H9 (cell line): ENCODE data around the gene PEMT. TPM values are rescaled to one million over a fixed set of nuclear protein-coding genes. Genes with fewer than 3 reads are reported as not detected.

ENCODE experiments used
- DNase-seq: peaks from one replicate; pipeline ENCODE4 v3.0.0-alpha.2; 2017
- H2AFZ ChIP-seq: one replicate; pipeline ENCODE4 v1.6.1; 2013; ENCODE audit warnings: mild to moderate bottlenecking, low read length, control low read depth, moderate library complexity
- H2AK5ac ChIP-seq: 2 replicates; pipeline ENCODE4 v1.6.1; 2013; ENCODE audit warnings: low read length, control low read depth, mixed read lengths; ENCODE audit not compliant: insufficient read length
- H2BK120ac ChIP-seq: one replicate; pipeline ENCODE4 v1.6.1; 2013; ENCODE audit warnings: low read depth, mild to moderate bottlenecking, low read length, control low read depth, inconsistent platforms; ENCODE audit not compliant: poor library complexity, severe bottlenecking
- H2BK12ac ChIP-seq: 2 replicates; pipeline ENCODE4 v1.6.1; 2013; ENCODE audit warnings: low read length, control low read depth, mixed read lengths, low read depth; ENCODE audit not compliant: insufficient read length
- H2BK15ac ChIP-seq: 2 replicates; pipeline ENCODE4 v1.6.1; 2013; ENCODE audit warnings: low read depth, low read length, control low read depth
- H2BK20ac ChIP-seq: one replicate; pipeline ENCODE4 v1.6.1; 2013; ENCODE audit warnings: low read depth, mild to moderate bottlenecking, low read length, control low read depth, inconsistent platforms; ENCODE audit not compliant: poor library complexity, severe bottlenecking
- H2BK5ac ChIP-seq: 2 replicates; pipeline ENCODE4 v1.6.1; 2013; ENCODE audit warnings: low read length, control low read depth, mixed read lengths; ENCODE audit not compliant: insufficient read length
- H3K14ac ChIP-seq: 2 replicates; pipeline ENCODE4 v1.6.1; 2013; ENCODE audit warnings: low read length, control low read depth; ENCODE audit not compliant: insufficient read depth
- H3K18ac ChIP-seq: 2 replicates; pipeline ENCODE4 v1.6.1; 2013; ENCODE audit warnings: low read depth, mild to moderate bottlenecking, mixed read lengths, low read length, control low read depth; ENCODE audit not compliant: insufficient read length
- H3K23ac ChIP-seq: 2 replicates; pipeline ENCODE4 v1.6.1; 2013; ENCODE audit warnings: low read length, control low read depth, mixed read lengths, low read depth; ENCODE audit not compliant: insufficient read length
- H3K23me2 ChIP-seq: 2 replicates; pipeline ENCODE4 v1.6.1; 2013; ENCODE audit warnings: low read depth, mild to moderate bottlenecking, mixed read lengths, low read length, control low read depth; ENCODE audit not compliant: insufficient read length, poor library complexity, severe bottlenecking
- H3K27ac ChIP-seq: 2 replicates; pipeline ENCODE4 v1.5.1; 2013; ENCODE audit warnings: low read length, control low read depth, mixed read lengths, low read depth; ENCODE audit not compliant: insufficient read length
- H3K27me3 ChIP-seq: 2 replicates; pipeline ENCODE4 v1.6.1; 2013; ENCODE audit warnings: low read length, control low read depth, inconsistent platforms; ENCODE audit not compliant: insufficient read depth
- H3K4ac ChIP-seq: 2 replicates; pipeline ENCODE4 v1.6.1; 2013; ENCODE audit warnings: low read depth, mild to moderate bottlenecking, control low read depth, inconsistent platforms, low read length, moderate library complexity
- H3K4me1 ChIP-seq: 2 replicates; pipeline ENCODE4 v1.6.1; 2013; ENCODE audit warnings: low read length, control low read depth, inconsistent platforms; ENCODE audit not compliant: insufficient read depth
- H3K4me2 ChIP-seq: 2 replicates; pipeline ENCODE4 v1.6.1; 2013; ENCODE audit warnings: low read length, control low read depth, mixed read lengths; ENCODE audit not compliant: insufficient read length, insufficient read depth
- H3K56ac ChIP-seq: 2 replicates; pipeline ENCODE4 v1.6.1; 2013; ENCODE audit warnings: low read depth, mild to moderate bottlenecking, mixed read lengths, low read length, control low read depth; ENCODE audit not compliant: insufficient read length
- H3K79me1 ChIP-seq: 2 replicates; pipeline ENCODE4 v1.6.1; 2013; ENCODE audit warnings: low read depth, mild to moderate bottlenecking, moderate library complexity, low read length, control low read depth, inconsistent platforms; ENCODE audit not compliant: insufficient read depth, poor library complexity, severe bottlenecking
- H3K79me2 ChIP-seq: 2 replicates; pipeline ENCODE4 v1.6.1; 2013; ENCODE audit warnings: low read length, control low read depth, inconsistent platforms; ENCODE audit not compliant: insufficient read depth
- H3K9ac ChIP-seq: 2 replicates; pipeline ENCODE4 v1.6.1; 2013; ENCODE audit warnings: low read length, control low read depth, mixed read lengths; ENCODE audit not compliant: insufficient read length; ENCODE audit errors: extremely low read depth
- H3K9me3 ChIP-seq: one replicate; pipeline ENCODE4 v1.6.1; 2013; ENCODE audit warnings: low read depth, low read length, inconsistent platforms; ENCODE audit not compliant: control insufficient read depth
- H3T11ph ChIP-seq: one replicate; pipeline ENCODE4 v1.6.1; 2013; ENCODE audit warnings: mild to moderate bottlenecking, low read length, control low read depth, inconsistent platforms
- H4K20me1 ChIP-seq: one replicate; pipeline ENCODE4 v1.6.1; 2013; ENCODE audit not compliant: control insufficient read depth, insufficient read length, insufficient read depth
- H4K5ac ChIP-seq: 2 replicates; pipeline ENCODE4 v1.6.1; 2013; ENCODE audit warnings: low read depth, mild to moderate bottlenecking, mixed read lengths, low read length, control low read depth; ENCODE audit not compliant: insufficient read length
- H4K8ac ChIP-seq: replicated peaks from 2 replicates; pipeline ENCODE4 v1.6.1; 2013; ENCODE audit warnings: low read length, control low read depth, mixed read lengths, low read depth; ENCODE audit not compliant: insufficient read length
- H4K91ac ChIP-seq: 2 replicates; pipeline ENCODE4 v1.6.1; 2013; ENCODE audit warnings: low read depth, mild to moderate bottlenecking, moderate library complexity, mixed read lengths, low read length, control low read depth; ENCODE audit not compliant: insufficient read length
- H3K27ac Mint-ChIP-seq, 3 experiments: 2 replicates in 2 of 3; 3 replicates in 1 of 3; pipeline ENCODE4 v1.8.0; 2020 to 2021; ENCODE audit warnings: mixed read lengths in 3 of 3, mild to moderate bottlenecking in 1 of 3, moderate library complexity in 1 of 3
- H3K27me3 Mint-ChIP-seq: 2 replicates; pipeline ENCODE4 v1.8.0; 2021; ENCODE audit warnings: low read depth, mild to moderate bottlenecking, moderate library complexity, mixed read lengths
- H3K36me3 Mint-ChIP-seq, 3 experiments: 2 replicates in 2 of 3; 3 replicates in 1 of 3; pipeline ENCODE4 v1.8.0; 2020 to 2021; ENCODE audit warnings: low read depth in 3 of 3, mixed read lengths in 3 of 3; ENCODE audit not compliant: insufficient read depth in 1 of 3
- H3K4me1 Mint-ChIP-seq, 2 experiments: 2 replicates each; pipeline ENCODE4 v1.8.0; 2020; ENCODE audit warnings: mixed read lengths in 2 of 2
- H3K4me3 Mint-ChIP-seq, 2 experiments: 2 replicates in 1 of 2; 3 replicates in 1 of 2; pipeline ENCODE4 v1.8.0; 2020 to 2021; ENCODE audit warnings: mild to moderate bottlenecking in 2 of 2, mixed read lengths in 2 of 2, moderate library complexity in 1 of 2
- H3K9me3 Mint-ChIP-seq, 2 experiments: 2 replicates in 1 of 2; 3 replicates in 1 of 2; pipeline ENCODE4 v1.8.0; 2020; ENCODE audit warnings: mild to moderate bottlenecking in 2 of 2, mixed read lengths in 2 of 2, moderate library complexity in 1 of 2
- WGBS: extraction: QIAGEN DNeasy Blood & Tissue Kit; methylation state at CpG from one replicate; pipeline ENCODE4 v1.1.7; 2013; ENCODE audit warnings: missing lambda C conversion rate, low lambda C conversion rate, mixed read lengths; ENCODE audit not compliant: insufficient read length; ENCODE audit errors: extremely low coverage; 5-methylcytosine and 5-hydroxymethylcytosine counted together
- total RNA-seq: library from RNA; stranded (reverse); gene quantifications from 2 replicates; pipeline ENCODE4 v1.2.1, GENCODE V29; 2021
- TF ChIP-seq, protein P1 (sequence below): fragments of 200-600 bp; sonication (generic); conservative IDR thresholded peaks from 3 replicates; pipeline ENCODE4 v1.8.0; 2021; ENCODE audit warnings: antibody characterized with exemption, mild to moderate bottlenecking

The PEMT gene
- total RNA-seq, 1 experiment from 2014 or later, result 63.2 TPM

DNA sequence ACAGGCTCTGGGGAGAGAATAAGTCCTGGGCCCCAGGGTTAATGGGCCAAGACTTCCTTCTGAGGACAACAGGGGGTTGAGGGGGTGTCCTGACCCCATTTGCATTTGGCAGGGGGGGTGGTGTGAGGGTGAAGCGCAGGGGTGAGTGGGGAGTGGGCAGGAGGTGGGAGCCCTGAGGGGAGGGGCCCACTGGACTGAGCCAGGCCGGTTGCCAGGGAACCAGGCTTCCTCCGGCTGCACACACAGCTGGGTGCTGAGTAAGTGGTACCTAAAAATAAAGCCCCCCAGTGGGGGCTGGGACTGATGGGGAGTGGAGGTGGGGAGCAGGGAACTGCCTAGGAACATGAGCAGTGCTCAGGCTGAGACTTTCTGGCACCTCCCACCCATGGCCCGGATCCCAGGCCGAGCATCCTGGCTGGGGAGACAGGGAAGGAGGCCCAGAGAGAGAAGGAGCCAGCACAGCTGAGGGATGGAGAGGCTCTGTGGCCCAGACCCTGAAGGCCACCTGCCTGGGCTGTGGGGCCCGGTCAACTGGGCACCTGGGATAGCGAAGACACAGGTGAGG is 87.9 kb downstream of the PEMT start:
- Histone ChIP-seq H2BK120ac (no peak overlapping the region), H2BK15ac (no peak overlapping the region), H3K9me3 (no peaks in the 10 kb centered on the region), H3K79me2 (no peaks in the 10 kb centered on the region), H3K23ac (no peak overlapping the region), H4K20me1 (no peaks in the 10 kb centered on the region), H3K27me3 (no peaks in the 10 kb centered on the region), H4K5ac (no peak overlapping the region), H2BK12ac (no peak overlapping the region), H3K56ac (no peak overlapping the region), H2BK5ac (no peak overlapping the region), H3K4me1 (no peaks in the 10 kb centered on the region), H3T11ph (no peak overlapping the region), H3K18ac (no peak overlapping the region), H4K91ac (no peak overlapping the region), H3K27ac (no peak overlapping the region), H3K4me2 (no peak overlapping the region), H2BK20ac (no peak overlapping the region), H2AFZ (no peak overlapping the region), H3K4ac (no peak overlapping the region), H3K9ac (no peak overlapping the region), H3K14ac (peak overlapping the region; percentile 50; the same call in 1 of the 2 replicates), H3K23me2 (no peaks in the 10 kb centered on the region), H3K79me1 (no peaks in the 10 kb centered on the region), H2AK5ac (no peak overlapping the region), H4K8ac (no peak overlapping the region)
- no CpG with 5 or more reads among the region's 7 CpGs for WGBS
- Mint-ChIP-seq H3K4me1 (peaks cover 12 to 14% of the 10 kb centered on the region in 2 experiments; a peak in 3 of 4 replicates), H3K4me3 (no peak overlapping the region), H3K36me3 (no peaks in the 10 kb centered on the region), H3K27ac (no peak overlapping the region; a peak in 1 of 7 replicates), H3K27me3 (peaks cover 11% of the 10 kb centered on the region), H3K9me3 (no peaks in the 10 kb centered on the region)
- DNase-seq, result no peak
- TF ChIP-seq, protein P1, sequence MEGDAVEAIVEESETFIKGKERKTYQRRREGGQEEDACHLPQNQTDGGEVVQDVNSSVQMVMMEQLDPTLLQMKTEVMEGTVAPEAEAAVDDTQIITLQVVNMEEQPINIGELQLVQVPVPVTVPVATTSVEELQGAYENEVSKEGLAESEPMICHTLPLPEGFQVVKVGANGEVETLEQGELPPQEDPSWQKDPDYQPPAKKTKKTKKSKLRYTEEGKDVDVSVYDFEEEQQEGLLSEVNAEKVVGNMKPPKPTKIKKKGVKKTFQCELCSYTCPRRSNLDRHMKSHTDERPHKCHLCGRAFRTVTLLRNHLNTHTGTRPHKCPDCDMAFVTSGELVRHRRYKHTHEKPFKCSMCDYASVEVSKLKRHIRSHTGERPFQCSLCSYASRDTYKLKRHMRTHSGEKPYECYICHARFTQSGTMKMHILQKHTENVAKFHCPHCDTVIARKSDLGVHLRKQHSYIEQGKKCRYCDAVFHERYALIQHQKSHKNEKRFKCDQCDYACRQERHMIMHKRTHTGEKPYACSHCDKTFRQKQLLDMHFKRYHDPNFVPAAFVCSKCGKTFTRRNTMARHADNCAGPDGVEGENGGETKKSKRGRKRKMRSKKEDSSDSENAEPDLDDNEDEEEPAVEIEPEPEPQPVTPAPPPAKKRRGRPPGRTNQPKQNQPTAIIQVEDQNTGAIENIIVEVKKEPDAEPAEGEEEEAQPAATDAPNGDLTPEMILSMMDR, result no peak
